GM18498 (cell line): ENCODE data around the gene POLD3.

Source experiments
- ATAC-seq: cut with Tn5 transposase; IDR thresholded peaks from one replicate; pipeline ENCODE4 v1.9.1; 2021; ENCODE audit warnings: mild to moderate bottlenecking, moderate library complexity; ENCODE audit not compliant: unreplicated experiment

Gene POLD3

DNA sequence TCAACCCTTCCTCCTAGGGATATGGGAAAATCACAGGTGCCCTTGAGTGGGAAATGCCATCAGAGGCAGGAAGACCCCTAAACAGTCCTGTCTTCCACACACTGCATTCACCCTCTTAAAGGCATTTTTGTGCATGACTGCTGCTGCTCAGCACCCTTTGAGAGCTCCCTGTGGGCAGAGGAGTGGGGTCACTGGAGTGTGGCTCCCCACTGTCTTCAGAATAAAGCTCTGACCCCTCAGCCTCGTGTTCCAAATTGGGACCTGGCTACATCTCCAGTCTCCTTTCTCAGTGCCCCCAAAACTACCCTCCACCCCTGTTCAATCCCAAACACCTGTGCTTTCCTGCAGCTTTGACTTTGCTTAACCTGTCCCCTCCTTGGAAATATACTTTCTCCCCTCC is 92.3 kb downstream of the POLD3 start:
- no peak for ATAC-seq

DNA sequence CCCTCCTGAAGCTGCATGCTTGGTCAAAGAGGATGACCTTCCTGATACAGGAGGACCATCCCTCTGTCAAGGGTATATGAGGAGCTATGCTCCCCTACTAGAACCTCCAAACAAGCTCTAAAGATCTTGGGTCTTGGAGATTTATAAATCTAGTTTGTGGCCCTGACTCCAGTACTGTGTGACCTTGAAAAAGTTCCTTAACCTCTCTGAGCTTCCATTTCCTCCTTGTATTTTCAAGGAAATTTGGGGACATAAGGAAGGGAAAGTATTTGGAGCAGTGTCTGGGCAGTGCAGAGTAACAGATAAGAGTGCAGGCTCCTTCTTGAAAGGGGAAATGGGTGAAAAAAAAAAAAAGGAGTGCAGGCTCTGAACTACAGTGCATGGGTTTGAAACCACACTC is 93.0 kb downstream of the POLD3 start:
- no peak for ATAC-seq

DNA sequence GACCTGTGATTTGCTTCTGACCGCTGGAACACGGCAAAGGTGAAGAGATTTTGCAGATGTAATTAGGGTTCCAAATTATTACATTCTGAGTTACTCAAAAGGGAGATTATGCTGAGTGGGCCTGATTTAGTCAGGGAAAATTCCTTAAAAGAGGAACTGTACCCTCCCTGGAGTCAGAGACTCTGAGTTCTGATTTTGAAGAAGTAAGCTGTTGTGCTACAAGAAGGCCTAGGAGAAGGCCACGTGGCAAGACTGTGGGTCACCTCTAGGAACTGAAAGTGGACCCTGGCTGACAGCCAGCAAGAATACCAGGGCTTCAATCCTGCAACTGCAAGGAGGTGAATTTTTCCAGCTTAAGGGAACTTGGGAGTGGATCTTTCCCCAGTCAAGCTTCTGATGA is 93.5 kb downstream of the POLD3 start:
- no peak for ATAC-seq

DNA sequence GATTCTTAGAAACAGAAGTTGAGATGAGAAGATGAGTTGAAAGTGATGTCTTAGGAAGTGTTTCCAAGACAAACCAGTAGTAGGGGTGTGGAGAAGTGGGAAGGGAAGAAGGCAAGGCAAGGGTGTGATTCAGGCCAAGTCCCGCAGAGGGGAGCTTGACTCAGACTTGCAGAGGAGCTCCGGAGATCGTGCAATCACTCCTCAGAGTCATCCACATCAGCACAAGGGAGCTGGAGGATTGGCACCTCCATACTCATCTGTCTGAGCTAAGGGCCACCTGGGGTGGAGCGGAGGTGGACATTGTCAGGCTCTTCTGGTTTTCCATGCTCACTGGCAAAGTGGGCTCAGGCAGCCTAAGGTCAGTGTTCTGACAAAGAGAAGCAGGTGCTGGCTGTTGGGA is 94.4 kb downstream of the POLD3 start:
- no peak for ATAC-seq

DNA sequence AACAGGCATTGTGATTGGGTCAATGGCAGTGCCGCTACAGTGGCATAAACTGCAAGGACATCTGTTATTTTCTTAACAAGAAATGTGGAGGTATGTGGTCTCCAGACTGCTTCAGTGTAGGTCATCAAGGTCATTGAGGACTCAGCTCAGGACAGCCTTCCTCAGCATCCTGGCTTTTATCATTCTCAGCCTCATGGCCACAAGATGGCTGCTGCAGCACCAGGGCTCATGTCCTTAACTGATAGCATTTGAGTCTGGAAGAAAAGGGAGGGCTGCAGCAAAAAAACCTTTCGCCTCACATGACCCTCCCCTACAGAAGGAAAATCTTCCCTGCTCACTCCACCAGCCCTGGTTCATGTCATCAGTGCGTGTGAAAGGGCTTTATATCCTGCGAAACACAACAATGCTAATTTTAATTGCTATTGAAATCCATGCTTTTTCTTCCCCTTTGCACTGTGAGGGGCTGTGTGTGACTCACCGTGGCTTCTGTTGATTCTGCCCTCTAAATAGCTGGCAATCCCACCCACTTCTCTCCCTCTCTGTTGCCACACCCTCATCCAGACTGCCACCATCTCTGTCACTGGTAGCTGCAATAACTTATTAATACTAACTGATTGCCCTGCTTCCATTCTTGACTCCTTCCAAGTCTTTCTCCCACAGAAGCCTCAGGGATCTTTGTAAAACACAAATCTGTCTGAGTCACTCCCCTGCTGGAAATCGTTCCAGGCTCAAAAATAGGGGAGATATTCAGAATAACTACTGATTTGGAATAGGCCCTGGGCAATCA is 95.0 kb downstream of the POLD3 start:
- ATAC-seq = no peak

DNA sequence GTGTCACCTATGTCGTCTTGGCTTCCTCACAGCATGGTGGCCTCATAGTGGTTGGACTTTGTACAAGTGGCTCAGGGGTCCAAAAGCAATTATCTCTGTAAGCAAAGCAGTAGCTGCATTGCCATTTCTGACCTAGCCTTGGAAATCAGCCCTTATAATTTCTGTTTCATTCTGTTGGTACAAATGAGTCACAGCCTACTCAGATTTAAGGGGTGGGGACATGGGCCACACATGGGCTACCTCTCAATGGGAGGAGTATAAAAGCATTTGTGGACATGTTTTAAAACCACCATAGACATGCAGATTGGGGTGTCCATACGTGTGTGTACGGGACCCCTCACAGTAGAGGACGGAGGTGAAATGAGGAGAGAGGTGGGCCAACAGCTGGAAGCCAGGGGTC is 97.3 kb downstream of the POLD3 start:
- ATAC-seq = no peak

DNA sequence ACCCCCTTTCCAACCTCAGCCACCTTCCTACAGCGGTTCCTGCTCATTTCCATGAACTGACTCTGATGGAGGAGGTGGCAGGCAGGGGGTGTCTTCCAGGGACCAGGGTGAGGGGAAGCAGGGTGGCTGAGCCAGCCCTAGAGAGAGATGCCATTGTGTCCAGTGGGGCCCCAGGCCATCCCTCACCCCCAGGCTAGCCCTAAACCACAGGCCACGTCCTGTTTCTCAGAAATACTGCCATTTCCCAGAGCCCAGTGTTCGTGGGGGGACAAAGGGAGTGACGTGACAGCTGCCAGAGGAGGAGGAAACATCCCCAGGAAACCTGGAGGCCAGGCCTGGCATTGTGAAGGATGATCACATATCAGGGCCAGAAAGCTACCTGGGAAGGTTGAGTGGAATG is 99.4 kb downstream of the POLD3 start:
- no peak for ATAC-seq
